Erythroblast (primary cell): ENCODE data around the gene GTPBP3.

Experiments used
- GATA1 ChIP-seq: IDR thresholded peaks from 2 replicates; pipeline ENCODE4 v1.6.1; 2011; ENCODE audit warnings: low read depth, mild to moderate bottlenecking, control low read depth, low read length, moderate library complexity
- POLR2A ChIP-seq: IDR thresholded peaks from 2 replicates; pipeline ENCODE4 v1.6.1; 2011; ENCODE audit warnings: mild to moderate bottlenecking, low read length

DNA sequence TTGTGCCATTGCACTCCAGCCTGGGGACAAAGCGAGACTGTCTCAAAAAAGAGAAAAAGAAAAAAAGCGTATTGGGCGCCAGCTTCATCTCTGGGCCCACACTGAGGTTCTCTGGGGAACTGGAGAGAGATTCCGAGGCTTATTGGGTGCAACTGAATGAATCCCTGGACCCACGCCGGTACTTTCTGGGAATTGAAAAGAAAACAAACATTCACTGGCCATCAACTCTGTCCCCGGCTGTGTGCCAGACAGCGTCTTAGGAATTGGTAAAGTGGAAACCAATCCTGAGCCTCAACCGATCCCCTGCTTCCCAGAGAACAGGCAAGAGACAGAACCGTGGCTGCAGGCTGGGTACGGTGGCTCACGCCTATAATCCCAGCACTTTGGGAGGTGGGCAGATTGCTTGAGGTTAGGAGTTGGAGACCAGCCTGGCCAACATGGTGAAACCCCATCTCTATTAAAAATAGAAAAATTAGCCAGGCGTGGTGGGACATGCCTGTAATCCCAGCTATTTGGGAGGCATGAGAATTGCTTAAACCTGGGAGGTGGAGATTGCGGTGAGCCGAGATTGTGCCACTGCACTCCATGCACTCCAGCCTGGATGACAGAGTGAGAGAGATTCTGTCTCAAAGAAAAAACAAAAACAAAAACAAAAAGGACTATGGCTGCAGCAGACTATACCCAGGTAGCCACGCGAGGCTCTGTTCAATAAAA, 11.3 kb upstream of the GTPBP3 start:
- TF ChIP-seq POLR2A (no peak), GATA1 (no peak)
